ENCODE results near the gene NR2F6.
A peak's percentile ranks its signal among the peaks of the same experiment; 100 is the strongest.

The NR2F6 gene

GRCh38 chr19:17266975-17267788 is 21.5 kb upstream of the NR2F6 start, which contains the start of gene BABAM1 (continued):
- TF ChIP-seq ZNF391 (tag by site-specific recombination; IDR thresholded peaks at IDR 0.05; ENCODE audit: borderline replicate concordance, low read depth) (no peak), ZNF221 (tag by site-specific recombination; IDR thresholded peaks at IDR 0.05; ENCODE audit: borderline replicate concordance) (no peak), ZNF132 (tag by site-specific recombination; IDR thresholded peaks at IDR 0.05; ENCODE audit: borderline replicate concordance) (no peak), MEIS1 (CRISPR knock-in tag; IDR thresholded peaks at IDR 0.05; ENCODE audit: borderline replicate concordance) (no peak), ZNF16 (tag by site-specific recombination; IDR thresholded peaks at IDR 0.05; ENCODE audit: low read depth) (no peak), ZNF174 (tag by site-specific recombination; IDR thresholded peaks at IDR 0.05) (no peak), SCRT2 (tag by site-specific recombination; IDR thresholded peaks at IDR 0.05) (no peak), ZNF211 (tag by site-specific recombination; IDR thresholded peaks at IDR 0.05; ENCODE audit: low read depth) (no peak), ZNF777 (tag by site-specific recombination; IDR thresholded peaks at IDR 0.05; ENCODE audit: borderline replicate concordance) (peak; percentile 24; the same call in 1 of the 2 replicates), ZFP41 (tag by site-specific recombination; IDR thresholded peaks at IDR 0.05; ENCODE audit: borderline replicate concordance) (no peak), SP2 (tag by site-specific recombination; IDR thresholded peaks at IDR 0.05) (peak; percentile 100), TCF7L2 (IDR thresholded peaks at IDR 0.05; ENCODE audit: borderline replicate concordance, low read depth, low read length) (no peak), GLI2 (tag by site-specific recombination; IDR thresholded peaks at IDR 0.05; ENCODE audit: borderline replicate concordance, low read depth) (no peak), ZNF707 (tag by site-specific recombination; IDR thresholded peaks at IDR 0.05) (no peak), KLF7 (tag by site-specific recombination; IDR thresholded peaks at IDR 0.05; ENCODE audit: borderline replicate concordance) (no peak), BCL6B (tag by site-specific recombination; IDR thresholded peaks at IDR 0.05) (no peak), RBAK (tag by site-specific recombination; IDR thresholded peaks at IDR 0.05) (no peak), KLF17 (tag by site-specific recombination; IDR thresholded peaks at IDR 0.05) (no peak), ZSCAN30 (tag by site-specific recombination; IDR thresholded peaks at IDR 0.05) (no peak), ZNF837 (tag by site-specific recombination; IDR thresholded peaks at IDR 0.05) (no peak), ZNF473 (tag by site-specific recombination; IDR thresholded peaks at IDR 0.05) (no peak), ZNF2 (tag by site-specific recombination; IDR thresholded peaks at IDR 0.05) (no peak), ZNF24 (tag by site-specific recombination; IDR thresholded peaks at IDR 0.05) (no peak)
- TF ChIP-seq, protein P1, sequence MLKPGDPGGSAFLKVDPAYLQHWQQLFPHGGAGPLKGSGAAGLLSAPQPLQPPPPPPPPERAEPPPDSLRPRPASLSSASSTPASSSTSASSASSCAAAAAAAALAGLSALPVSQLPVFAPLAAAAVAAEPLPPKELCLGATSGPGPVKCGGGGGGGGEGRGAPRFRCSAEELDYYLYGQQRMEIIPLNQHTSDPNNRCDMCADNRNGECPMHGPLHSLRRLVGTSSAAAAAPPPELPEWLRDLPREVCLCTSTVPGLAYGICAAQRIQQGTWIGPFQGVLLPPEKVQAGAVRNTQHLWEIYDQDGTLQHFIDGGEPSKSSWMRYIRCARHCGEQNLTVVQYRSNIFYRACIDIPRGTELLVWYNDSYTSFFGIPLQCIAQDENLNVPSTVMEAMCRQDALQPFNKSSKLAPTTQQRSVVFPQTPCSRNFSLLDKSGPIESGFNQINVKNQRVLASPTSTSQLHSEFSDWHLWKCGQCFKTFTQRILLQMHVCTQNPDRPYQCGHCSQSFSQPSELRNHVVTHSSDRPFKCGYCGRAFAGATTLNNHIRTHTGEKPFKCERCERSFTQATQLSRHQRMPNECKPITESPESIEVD (tag by site-specific recombination; IDR thresholded peaks at IDR 0.05): no peak
- TF ChIP-seq, protein P2, sequence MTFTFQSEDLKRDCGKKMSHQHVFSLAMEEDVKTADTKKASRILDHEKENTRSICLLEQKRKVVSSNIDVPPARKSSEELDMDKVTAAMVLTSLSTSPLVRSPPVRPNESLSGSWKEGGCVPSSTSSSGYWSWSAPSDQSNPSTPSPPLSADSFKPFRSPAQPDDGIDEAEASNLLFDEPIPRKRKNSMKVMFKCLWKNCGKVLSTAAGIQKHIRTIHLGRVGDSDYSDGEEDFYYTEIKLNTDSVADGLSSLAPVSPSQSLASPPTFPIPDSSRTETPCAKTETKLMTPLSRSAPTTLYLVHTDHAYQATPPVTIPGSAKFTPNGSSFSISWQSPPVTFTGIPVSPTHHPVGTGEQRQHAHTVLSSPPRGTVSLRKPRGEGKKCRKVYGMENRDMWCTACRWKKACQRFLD (tag by site-specific recombination; IDR thresholded peaks at IDR 0.05): no peak
- TF ChIP-seq, protein P3, sequence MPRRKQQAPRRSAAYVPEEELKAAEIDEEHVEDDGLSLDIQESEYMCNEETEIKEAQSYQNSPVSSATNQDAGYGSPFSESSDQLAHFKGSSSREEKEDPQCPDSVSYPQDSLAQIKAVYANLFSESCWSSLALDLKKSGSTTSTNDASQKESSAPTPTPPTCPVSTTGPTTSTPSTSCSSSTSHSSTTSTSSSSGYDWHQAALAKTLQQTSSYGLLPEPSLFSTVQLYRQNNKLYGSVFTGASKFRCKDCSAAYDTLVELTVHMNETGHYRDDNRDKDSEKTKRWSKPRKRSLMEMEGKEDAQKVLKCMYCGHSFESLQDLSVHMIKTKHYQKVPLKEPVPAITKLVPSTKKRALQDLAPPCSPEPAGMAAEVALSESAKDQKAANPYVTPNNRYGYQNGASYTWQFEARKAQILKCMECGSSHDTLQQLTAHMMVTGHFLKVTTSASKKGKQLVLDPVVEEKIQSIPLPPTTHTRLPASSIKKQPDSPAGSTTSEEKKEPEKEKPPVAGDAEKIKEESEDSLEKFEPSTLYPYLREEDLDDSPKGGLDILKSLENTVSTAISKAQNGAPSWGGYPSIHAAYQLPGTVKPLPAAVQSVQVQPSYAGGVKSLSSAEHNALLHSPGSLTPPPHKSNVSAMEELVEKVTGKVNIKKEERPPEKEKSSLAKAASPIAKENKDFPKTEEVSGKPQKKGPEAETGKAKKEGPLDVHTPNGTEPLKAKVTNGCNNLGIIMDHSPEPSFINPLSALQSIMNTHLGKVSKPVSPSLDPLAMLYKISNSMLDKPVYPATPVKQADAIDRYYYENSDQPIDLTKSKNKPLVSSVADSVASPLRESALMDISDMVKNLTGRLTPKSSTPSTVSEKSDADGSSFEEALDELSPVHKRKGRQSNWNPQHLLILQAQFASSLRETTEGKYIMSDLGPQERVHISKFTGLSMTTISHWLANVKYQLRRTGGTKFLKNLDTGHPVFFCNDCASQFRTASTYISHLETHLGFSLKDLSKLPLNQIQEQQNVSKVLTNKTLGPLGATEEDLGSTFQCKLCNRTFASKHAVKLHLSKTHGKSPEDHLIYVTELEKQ (tag by site-specific recombination; IDR thresholded peaks at IDR 0.05; ENCODE audit: borderline replicate concordance): no peak
- TF ChIP-seq, protein P4, sequence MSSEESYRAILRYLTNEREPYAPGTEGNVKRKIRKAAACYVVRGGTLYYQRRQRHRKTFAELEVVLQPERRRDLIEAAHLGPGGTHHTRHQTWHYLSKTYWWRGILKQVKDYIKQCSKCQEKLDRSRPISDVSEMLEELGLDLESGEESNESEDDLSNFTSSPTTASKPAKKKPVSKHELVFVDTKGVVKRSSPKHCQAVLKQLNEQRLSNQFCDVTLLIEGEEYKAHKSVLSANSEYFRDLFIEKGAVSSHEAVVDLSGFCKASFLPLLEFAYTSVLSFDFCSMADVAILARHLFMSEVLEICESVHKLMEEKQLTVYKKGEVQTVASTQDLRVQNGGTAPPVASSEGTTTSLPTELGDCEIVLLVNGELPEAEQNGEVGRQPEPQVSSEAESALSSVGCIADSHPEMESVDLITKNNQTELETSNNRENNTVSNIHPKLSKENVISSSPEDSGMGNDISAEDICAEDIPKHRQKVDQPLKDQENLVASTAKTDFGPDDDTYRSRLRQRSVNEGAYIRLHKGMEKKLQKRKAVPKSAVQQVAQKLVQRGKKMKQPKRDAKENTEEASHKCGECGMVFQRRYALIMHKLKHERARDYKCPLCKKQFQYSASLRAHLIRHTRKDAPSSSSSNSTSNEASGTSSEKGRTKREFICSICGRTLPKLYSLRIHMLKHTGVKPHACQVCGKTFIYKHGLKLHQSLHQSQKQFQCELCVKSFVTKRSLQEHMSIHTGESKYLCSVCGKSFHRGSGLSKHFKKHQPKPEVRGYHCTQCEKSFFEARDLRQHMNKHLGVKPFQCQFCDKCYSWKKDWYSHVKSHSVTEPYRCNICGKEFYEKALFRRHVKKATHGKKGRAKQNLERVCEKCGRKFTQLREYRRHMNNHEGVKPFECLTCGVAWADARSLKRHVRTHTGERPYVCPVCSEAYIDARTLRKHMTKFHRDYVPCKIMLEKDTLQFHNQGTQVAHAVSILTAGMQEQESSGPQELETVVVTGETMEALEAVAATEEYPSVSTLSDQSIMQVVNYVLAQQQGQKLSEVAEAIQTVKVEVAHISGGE (tag by site-specific recombination; conservative IDR thresholded peaks at IDR 0.05; ENCODE audit: low read depth): peak; percentile 77

Data from HEK293 (cell line).